Astrocyte (in vitro differentiated cells and primary cell): ENCODE results near the gene PHF12. TPM values are rescaled to one million over a fixed set of nuclear protein-coding genes. Genes with fewer than 3 reads are reported as not detected.

ENCODE experiments used
- DNase-seq: peaks from one replicate; pipeline ENCODE4 v3.0.0-alpha.2; 2010; ENCODE audit warnings: low read depth
- FAIRE-seq: peaks from 2 replicates; lab custom pipeline; 2011; peaks lifted over from hg19 to GRCh38; lab: Jason Lieb, UNC
- H2AFZ ChIP-seq: 2 replicates; pipeline ENCODE4 v1.6.0; 2012; ENCODE audit warnings: low read depth, low read length, inconsistent platforms
- H3K27ac ChIP-seq: 2 replicates; pipeline ENCODE4 v1.5.1; 2011; ENCODE audit warnings: low read depth, low read length, inconsistent platforms
- H3K27me3 ChIP-seq: 2 replicates; pipeline ENCODE4 v1.6.0; 2011; ENCODE audit warnings: low read length, inconsistent platforms; ENCODE audit not compliant: insufficient read depth
- H3K36me3 ChIP-seq: 2 replicates; pipeline ENCODE4 v1.5.1; 2011; ENCODE audit warnings: low read length, inconsistent platforms; ENCODE audit not compliant: insufficient read depth
- H3K4me1 ChIP-seq: 2 replicates; pipeline ENCODE4 v1.5.1; 2011; ENCODE audit warnings: low read length, inconsistent platforms; ENCODE audit not compliant: insufficient read depth
- H3K4me2 ChIP-seq: 2 replicates; pipeline ENCODE4 v1.6.0; 2012; ENCODE audit warnings: low read length, inconsistent platforms
- H3K4me3 ChIP-seq: 2 replicates; pipeline ENCODE4 v1.5.1; 2011; ENCODE audit warnings: low read depth, mild to moderate bottlenecking, low read length, inconsistent platforms; ENCODE audit not compliant: insufficient read depth
- H3K79me2 ChIP-seq: 2 replicates; pipeline ENCODE4 v1.6.0; 2012; ENCODE audit warnings: mild to moderate bottlenecking, low read length, inconsistent platforms; ENCODE audit not compliant: insufficient read depth
- H3K9ac ChIP-seq: 2 replicates; pipeline ENCODE4 v1.6.0; 2012; ENCODE audit warnings: mild to moderate bottlenecking, low read length, inconsistent platforms
- H3K9me3 ChIP-seq: 2 replicates; pipeline ENCODE4 v1.5.1; 2012; ENCODE audit warnings: low read depth, mild to moderate bottlenecking, low read length, inconsistent platforms; ENCODE audit not compliant: insufficient read depth
- H4K20me1 ChIP-seq: 2 replicates; pipeline ENCODE4 v1.6.0; 2012; ENCODE audit warnings: low read length, inconsistent platforms; ENCODE audit not compliant: insufficient read depth
- H3K27ac Mint-ChIP-seq: one replicate; pipeline ENCODE4 v1.8.0; 2021; ENCODE audit warnings: mild to moderate bottlenecking, mixed read lengths; ENCODE audit not compliant: unreplicated experiment
- H3K27me3 Mint-ChIP-seq: one replicate; pipeline ENCODE4 v1.8.0; 2021; ENCODE audit warnings: low read depth, mixed read lengths; ENCODE audit not compliant: unreplicated experiment
- H3K36me3 Mint-ChIP-seq: one replicate; pipeline ENCODE4 v1.8.0; 2021; ENCODE audit warnings: low read depth, mixed read lengths; ENCODE audit not compliant: unreplicated experiment
- H3K4me1 Mint-ChIP-seq: one replicate; pipeline ENCODE4 v1.8.0; 2021; ENCODE audit warnings: low read depth, mixed read lengths; ENCODE audit not compliant: unreplicated experiment
- H3K4me3 Mint-ChIP-seq: one replicate; pipeline ENCODE4 v1.8.0; 2021; ENCODE audit warnings: mild to moderate bottlenecking, moderate library complexity, mixed read lengths; ENCODE audit not compliant: unreplicated experiment
- H3K9me3 Mint-ChIP-seq: one replicate; pipeline ENCODE4 v1.8.0; 2021; ENCODE audit warnings: mild to moderate bottlenecking, mixed read lengths; ENCODE audit not compliant: unreplicated experiment
- CTCF ChIP-seq: IDR thresholded peaks from 2 replicates; pipeline ENCODE4 v1.5.1; 2011; ENCODE audit warnings: low read depth, mild to moderate bottlenecking, inconsistent platforms, low read length, moderate library complexity; ENCODE audit not compliant: insufficient read depth
- EZH2 ChIP-seq: IDR thresholded peaks from 2 replicates; pipeline ENCODE4 v1.6.1; 2012; ENCODE audit warnings: mild to moderate bottlenecking, low read length, inconsistent platforms; ENCODE audit not compliant: insufficient read depth
- total RNA-seq: library from RNA; stranded (reverse); gene quantifications from 2 replicates; pipeline ENCODE4 v1.2.1, GENCODE V29; 2021

Gene PHF12
- total RNA-seq, 1 donor from 2014 or later: 41.6 TPM

- TF ChIP-seq CTCF (no peak), EZH2 (no peak)
Observed at GRCh38 chr17:28907709-28908475, 43.4 kb downstream of the PHF12 start.

GRCh38 chr17:28906706-28907438 lies 44.4 kb downstream of the PHF12 start:
- no peak for TF ChIP-seq CTCF
- no peak for TF ChIP-seq EZH2
- Histone ChIP-seq H3K9ac (no peak overlapping the region), H2AFZ (no peak overlapping the region), H3K4me2 (no peak overlapping the region), H3K4me3 (no peak overlapping the region), H3K27ac (no peak overlapping the region), H3K4me1 (peaks cover 18% of the 10 kb centered on the region), H3K27me3 (no peaks in the 10 kb centered on the region), H3K36me3 (peaks cover 53% of the 10 kb centered on the region), H4K20me1 (peaks cover 74% of the 10 kb centered on the region), H3K79me2 (no peaks in the 10 kb centered on the region), H3K9me3 (no peaks in the 10 kb centered on the region)
- no peak overlapping the region for H3K4me3 Mint-ChIP-seq
- H3K4me1 Mint-ChIP-seq: peaks cover 12% of the 10 kb centered on the region
- no peaks in the 10 kb centered on the region for H3K9me3 Mint-ChIP-seq
- no peak overlapping the region for H3K27ac Mint-ChIP-seq
- FAIRE-seq: no peak
- peaks cover 29% of the 10 kb centered on the region for H3K36me3 Mint-ChIP-seq
- no peaks in the 10 kb centered on the region for H3K27me3 Mint-ChIP-seq
- no peak for DNase-seq

More at GRCh38 chr17:28907709-28908475, 43.4 kb downstream of the PHF12 start:
- Mint-ChIP-seq H3K27ac (no peak overlapping the region), H3K4me3 (no peak overlapping the region), H3K27me3 (no peaks in the 10 kb centered on the region), H3K36me3 (peaks cover 32% of the 10 kb centered on the region), H3K4me1 (peaks cover 8% of the 10 kb centered on the region), H3K9me3 (no peaks in the 10 kb centered on the region)
- Histone ChIP-seq H3K4me2 (no peak overlapping the region), H3K9me3 (no peaks in the 10 kb centered on the region), H3K4me3 (no peak overlapping the region), H3K79me2 (no peaks in the 10 kb centered on the region), H3K27me3 (no peaks in the 10 kb centered on the region), H3K27ac (no peak overlapping the region), H3K36me3 (peaks cover 58% of the 10 kb centered on the region), H4K20me1 (peaks cover 84% of the 10 kb centered on the region), H3K9ac (no peak overlapping the region), H2AFZ (no peak overlapping the region), H3K4me1 (peaks cover 14% of the 10 kb centered on the region)
- no peak for DNase-seq
- FAIRE-seq: no peak
